ENCODE results near the gene CRISP2. TPM values are rescaled to one million over a fixed set of nuclear protein-coding genes. Genes with fewer than 3 reads are reported as not detected.

Gene CRISP2
- total and polyA plus RNA-seq, 9 of the 15 experiments (the other 6 are each of a cell fraction or from before 2014, with no cell fraction given): not detected

GRCh38 chr6:49646130-49646824, 67.1 kb downstream of the CRISP2 start (continued):
- TF ChIP-seq MGA (IDR thresholded peaks at IDR 0.05) (0 out of 2 replicates have a peak, but pooled peaks have one; percentile 7), MTF1 (CRISPR knock-in tag; IDR thresholded peaks at IDR 0.05; ENCODE audit: borderline replicate concordance) (no peak), KDM2B (CRISPR knock-in tag; IDR thresholded peaks at IDR 0.05) (no peak), ZNF124 (CRISPR knock-in tag; IDR thresholded peaks at IDR 0.05) (no peak), ZC3H8 (IDR thresholded peaks at IDR 0.05) (no peak), HLTF (IDR thresholded peaks at IDR 0.05) (0 out of 2 replicates have a peak, but pooled peaks have one; percentile 60), CBFB (CRISPR knock-in tag; IDR thresholded peaks at IDR 0.05) (no peak), ASH1L (IDR thresholded peaks at IDR 0.05; ENCODE audit: borderline replicate concordance, low read depth, partially characterized antibody) (no peak), ZBTB17 (CRISPR knock-in tag; IDR thresholded peaks at IDR 0.05) (peak; percentile 32; the same call in 1 of the 2 replicates), ZNF311 (CRISPR knock-in tag; IDR thresholded peaks at IDR 0.05) (no peak), ZNF121 (CRISPR knock-in tag; conservative IDR thresholded peaks at IDR 0.05) (no peak), PTTG1 (tag; IDR thresholded peaks at IDR 0.05; ENCODE audit: low read depth) (no peak), HNRNPK (IDR thresholded peaks at IDR 0.05; ENCODE audit: low read depth, low read length, poor library complexity, severe bottlenecking) (no peak), MCM2 (IDR thresholded peaks at IDR 0.05; ENCODE audit: low read depth) (no peak), ZNF239 (CRISPR knock-in tag; IDR thresholded peaks at IDR 0.05) (no peak)
